HepG2 (cell line): ENCODE measurements around the gene ALDH3A2. TPM values are rescaled to one million over a fixed set of nuclear protein-coding genes. Genes with fewer than 3 reads are reported as not detected.

Experiments used
- FOXA1 ChIP-seq, 2 experiments: fragments of 450-650 bp in 1 of 2; sonication (generic) in 1 of 2; formaldehyde crosslinking in 1 of 2; IDR thresholded peaks; 2 replicates each; pipeline versions ENCODE4 v1.4.0 to v1.6.1; 2016 to 2020; ENCODE audit warnings: missing genetic modification reagents in 1 of 2
- HDAC6 ChIP-seq: fragments of 200-600 bp; sonication (generic); IDR thresholded peaks from 2 replicates; pipeline ENCODE4 v1.7.0; 2017; ENCODE audit warnings: mild to moderate bottlenecking, antibody characterized with exemption, low read length, low read depth
- ZMYM3 ChIP-seq: sonication (generic); formaldehyde crosslinking; IDR thresholded peaks from 2 replicates; pipeline ENCODE4 v1.5.1; 2020; ENCODE audit warnings: mild to moderate bottlenecking, missing genetic modification reagents
- ZNF10 ChIP-seq: sonication (generic); formaldehyde crosslinking; IDR thresholded peaks from 2 replicates; pipeline ENCODE4 v1.4.0; 2020; ENCODE audit warnings: mild to moderate bottlenecking, low read depth, missing genetic modification reagents, borderline replicate concordance
- ZNF264 ChIP-seq: sonication (generic); formaldehyde crosslinking; IDR thresholded peaks from 2 replicates; pipeline ENCODE4 v1.4.0; 2020; ENCODE audit warnings: missing genetic modification reagents
- ZNF33B ChIP-seq: sonication (generic); formaldehyde crosslinking; IDR thresholded peaks from 2 replicates; pipeline ENCODE4 v1.5.1; 2020; ENCODE audit warnings: mild to moderate bottlenecking, missing genetic modification reagents
- ZNF383 ChIP-seq: sonication (generic); formaldehyde crosslinking; IDR thresholded peaks from 2 replicates; pipeline ENCODE4 v1.4.0; 2020; ENCODE audit warnings: missing genetic modification reagents, mild to moderate bottlenecking, borderline replicate concordance
- ZNF614 ChIP-seq: IDR thresholded peaks from 2 replicates; pipeline ENCODE4 v1.6.1; 2018; ENCODE audit warnings: missing biosample characterization, missing genetic modification reagents, inconsistent platforms, borderline replicate concordance
- ZNF776 ChIP-seq: sonication (generic); formaldehyde crosslinking; IDR thresholded peaks from 2 replicates; pipeline ENCODE4 v1.4.0; 2020; ENCODE audit warnings: mild to moderate bottlenecking, missing genetic modification reagents
- ZNF781 ChIP-seq: sonication (generic); formaldehyde crosslinking; IDR thresholded peaks from 2 replicates; pipeline ENCODE4 v1.5.1; 2020; ENCODE audit warnings: borderline replicate concordance, mild to moderate bottlenecking, missing genetic modification reagents; ENCODE audit errors: not compliant biosample characterization
- polyA plus RNA-seq, 8 experiments: library from polyadenylated mRNA; depleted of rRNA in 3 of 8; stranded (reverse) in 7 of 8; unstranded in 1 of 8; fragments of >200 nt; fragmentation: Illumina TruSeq in 4 of 8; extraction: Trizol in 4 of 8; gene quantifications; 2 replicates each; pipeline versions ENCODE4 v1.2.1 to v1.2.3, GENCODE V29; 2011 to 2016; ENCODE audit warnings: low read depth in 4 of 8, missing spikeins in 1 of 8, mixed read lengths in 1 of 8; ENCODE audit not compliant: insufficient read depth in 1 of 8
- total RNA-seq, 5 experiments: library from RNA; depleted of rRNA; stranded (reverse); fragments of >200 nt; fragmentation: Illumina TruSeq; extraction: Trizol; gene quantifications; 2 replicates each; pipeline ENCODE4 v1.2.3, GENCODE V29; 2016; ENCODE audit warnings: low read depth in 1 of 5
- TF ChIP-seq, protein P1 (sequence below): sonication (generic); formaldehyde crosslinking; IDR thresholded peaks from 2 replicates; pipeline ENCODE4 v1.5.0; 2020; ENCODE audit warnings: mild to moderate bottlenecking, missing genetic modification reagents, borderline replicate concordance
- TF ChIP-seq, protein P2 (sequence below): sonication (generic); formaldehyde crosslinking; IDR thresholded peaks from 2 replicates; pipeline ENCODE4 v1.5.0; 2020; ENCODE audit warnings: missing genetic modification reagents, mild to moderate bottlenecking, borderline replicate concordance
- TF ChIP-seq, protein P3 (sequence below): sonication (generic); formaldehyde crosslinking; IDR thresholded peaks from 2 replicates; pipeline ENCODE4 v1.4.0; 2020; ENCODE audit warnings: missing genetic modification reagents
- TF ChIP-seq, protein P4 (sequence below): IDR thresholded peaks from 2 replicates; pipeline ENCODE4 v1.6.1; 2016; ENCODE audit warnings: missing compliant biosample characterization, missing genetic modification reagents, borderline replicate concordance
- TF ChIP-seq, protein P5 (sequence below): sonication (generic); formaldehyde crosslinking; IDR thresholded peaks from 2 replicates; pipeline ENCODE4 v1.5.1; 2020; ENCODE audit warnings: missing genetic modification reagents, mild to moderate bottlenecking, borderline replicate concordance
- TF ChIP-seq, protein P6 (sequence below): sonication (generic); formaldehyde crosslinking; IDR thresholded peaks from 2 replicates; pipeline ENCODE4 v1.4.0; 2020; ENCODE audit warnings: mild to moderate bottlenecking, missing genetic modification reagents

ALDH3A2 gene
- total and polyA plus RNA-seq, 2 of the 13 experiments (the other 11 are each of a cell fraction or from before 2014, with no cell fraction given), result 80.8 to 180 TPM

DNA sequence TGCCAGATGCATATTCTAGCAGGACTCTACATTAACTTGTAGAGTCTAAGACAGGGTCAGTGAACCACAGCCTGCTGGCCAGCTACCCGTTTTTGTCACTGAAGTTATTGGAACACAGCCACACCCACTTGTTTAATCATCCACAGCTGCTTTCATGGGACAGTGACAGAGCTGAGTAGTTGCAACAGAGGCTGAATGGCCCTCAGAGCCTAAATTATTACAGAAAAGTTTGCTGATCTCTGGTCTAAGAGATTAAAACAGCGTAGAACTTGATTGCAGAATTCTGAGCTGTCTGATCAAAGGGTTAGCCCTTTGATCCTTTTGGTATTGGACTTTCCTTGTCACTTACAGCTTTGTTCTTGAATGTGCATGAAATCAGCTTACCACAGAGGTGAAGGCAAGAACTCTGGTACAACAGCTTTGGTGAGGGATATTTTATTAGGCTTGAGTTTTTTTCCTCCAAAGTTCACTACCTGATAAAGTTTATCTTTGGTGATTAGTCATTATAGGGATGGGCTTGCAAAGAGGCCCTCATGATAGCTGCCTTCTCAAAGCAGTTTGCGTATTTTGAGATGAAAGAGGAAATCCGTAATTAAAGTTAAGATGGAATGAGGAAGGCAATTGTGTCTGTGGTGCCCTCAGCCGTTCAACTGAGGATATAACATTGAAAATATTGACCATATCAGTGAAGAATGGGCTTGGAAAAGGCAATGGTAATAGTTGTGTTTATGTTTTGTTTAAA lies 23.6 kb downstream of the ALDH3A2 start (continued):
- no peak for TF ChIP-seq ZNF776 (CRISPR knock-in tag)
- TF ChIP-seq, protein P1, sequence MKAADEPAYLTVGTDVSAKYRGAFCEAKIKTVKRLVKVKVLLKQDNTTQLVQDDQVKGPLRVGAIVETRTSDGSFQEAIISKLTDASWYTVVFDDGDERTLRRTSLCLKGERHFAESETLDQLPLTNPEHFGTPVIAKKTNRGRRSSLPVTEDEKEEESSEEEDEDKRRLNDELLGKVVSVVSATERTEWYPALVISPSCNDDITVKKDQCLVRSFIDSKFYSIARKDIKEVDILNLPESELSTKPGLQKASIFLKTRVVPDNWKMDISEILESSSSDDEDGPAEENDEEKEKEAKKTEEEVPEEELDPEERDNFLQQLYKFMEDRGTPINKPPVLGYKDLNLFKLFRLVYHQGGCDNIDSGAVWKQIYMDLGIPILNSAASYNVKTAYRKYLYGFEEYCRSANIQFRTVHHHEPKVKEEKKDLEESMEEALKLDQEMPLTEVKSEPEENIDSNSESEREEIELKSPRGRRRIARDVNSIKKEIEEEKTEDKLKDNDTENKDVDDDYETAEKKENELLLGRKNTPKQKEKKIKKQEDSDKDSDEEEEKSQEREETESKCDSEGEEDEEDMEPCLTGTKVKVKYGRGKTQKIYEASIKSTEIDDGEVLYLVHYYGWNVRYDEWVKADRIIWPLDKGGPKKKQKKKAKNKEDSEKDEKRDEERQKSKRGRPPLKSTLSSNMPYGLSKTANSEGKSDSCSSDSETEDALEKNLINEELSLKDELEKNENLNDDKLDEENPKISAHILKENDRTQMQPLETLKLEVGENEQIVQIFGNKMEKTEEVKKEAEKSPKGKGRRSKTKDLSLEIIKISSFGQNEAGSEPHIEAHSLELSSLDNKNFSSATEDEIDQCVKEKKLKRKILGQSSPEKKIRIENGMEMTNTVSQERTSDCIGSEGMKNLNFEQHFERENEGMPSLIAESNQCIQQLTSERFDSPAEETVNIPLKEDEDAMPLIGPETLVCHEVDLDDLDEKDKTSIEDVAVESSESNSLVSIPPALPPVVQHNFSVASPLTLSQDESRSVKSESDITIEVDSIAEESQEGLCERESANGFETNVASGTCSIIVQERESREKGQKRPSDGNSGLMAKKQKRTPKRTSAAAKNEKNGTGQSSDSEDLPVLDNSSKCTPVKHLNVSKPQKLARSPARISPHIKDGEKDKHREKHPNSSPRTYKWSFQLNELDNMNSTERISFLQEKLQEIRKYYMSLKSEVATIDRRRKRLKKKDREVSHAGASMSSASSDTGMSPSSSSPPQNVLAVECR (CRISPR knock-in tag), result peak; percentile 58; the same call in 1 of the 2 replicates
- no peak for TF ChIP-seq HDAC6
- no peak for TF ChIP-seq ZNF383
- no peak for TF ChIP-seq ZNF10
- TF ChIP-seq, protein P2, sequence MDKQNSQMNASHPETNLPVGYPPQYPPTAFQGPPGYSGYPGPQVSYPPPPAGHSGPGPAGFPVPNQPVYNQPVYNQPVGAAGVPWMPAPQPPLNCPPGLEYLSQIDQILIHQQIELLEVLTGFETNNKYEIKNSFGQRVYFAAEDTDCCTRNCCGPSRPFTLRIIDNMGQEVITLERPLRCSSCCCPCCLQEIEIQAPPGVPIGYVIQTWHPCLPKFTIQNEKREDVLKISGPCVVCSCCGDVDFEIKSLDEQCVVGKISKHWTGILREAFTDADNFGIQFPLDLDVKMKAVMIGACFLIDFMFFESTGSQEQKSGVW (CRISPR knock-in tag), result no peak
- TF ChIP-seq, protein P3, sequence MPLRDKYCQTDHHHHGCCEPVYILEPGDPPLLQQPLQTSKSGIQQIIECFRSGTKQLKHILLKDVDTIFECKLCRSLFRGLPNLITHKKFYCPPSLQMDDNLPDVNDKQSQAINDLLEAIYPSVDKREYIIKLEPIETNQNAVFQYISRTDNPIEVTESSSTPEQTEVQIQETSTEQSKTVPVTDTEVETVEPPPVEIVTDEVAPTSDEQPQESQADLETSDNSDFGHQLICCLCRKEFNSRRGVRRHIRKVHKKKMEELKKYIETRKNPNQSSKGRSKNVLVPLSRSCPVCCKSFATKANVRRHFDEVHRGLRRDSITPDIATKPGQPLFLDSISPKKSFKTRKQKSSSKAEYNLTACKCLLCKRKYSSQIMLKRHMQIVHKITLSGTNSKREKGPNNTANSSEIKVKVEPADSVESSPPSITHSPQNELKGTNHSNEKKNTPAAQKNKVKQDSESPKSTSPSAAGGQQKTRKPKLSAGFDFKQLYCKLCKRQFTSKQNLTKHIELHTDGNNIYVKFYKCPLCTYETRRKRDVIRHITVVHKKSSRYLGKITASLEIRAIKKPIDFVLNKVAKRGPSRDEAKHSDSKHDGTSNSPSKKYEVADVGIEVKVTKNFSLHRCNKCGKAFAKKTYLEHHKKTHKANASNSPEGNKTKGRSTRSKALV (CRISPR knock-in tag), result no peak
- TF ChIP-seq, protein P4, sequence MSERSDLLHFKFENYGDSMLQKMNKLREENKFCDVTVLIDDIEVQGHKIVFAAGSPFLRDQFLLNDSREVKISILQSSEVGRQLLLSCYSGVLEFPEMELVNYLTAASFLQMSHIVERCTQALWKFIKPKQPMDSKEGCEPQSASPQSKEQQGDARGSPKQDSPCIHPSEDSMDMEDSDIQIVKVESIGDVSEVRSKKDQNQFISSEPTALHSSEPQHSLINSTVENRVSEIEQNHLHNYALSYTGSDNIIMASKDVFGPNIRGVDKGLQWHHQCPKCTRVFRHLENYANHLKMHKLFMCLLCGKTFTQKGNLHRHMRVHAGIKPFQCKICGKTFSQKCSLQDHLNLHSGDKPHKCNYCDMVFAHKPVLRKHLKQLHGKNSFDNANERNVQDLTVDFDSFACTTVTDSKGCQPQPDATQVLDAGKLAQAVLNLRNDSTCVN (CRISPR knock-in tag), result no peak
- no peak for TF ChIP-seq ZNF781 (CRISPR knock-in tag)
- TF ChIP-seq ZNF33B (CRISPR knock-in tag), result no peak
- TF ChIP-seq ZMYM3 (CRISPR knock-in tag), result 0 out of 2 replicates have a peak, but pooled peaks have one; percentile 18
- TF ChIP-seq, protein P5, sequence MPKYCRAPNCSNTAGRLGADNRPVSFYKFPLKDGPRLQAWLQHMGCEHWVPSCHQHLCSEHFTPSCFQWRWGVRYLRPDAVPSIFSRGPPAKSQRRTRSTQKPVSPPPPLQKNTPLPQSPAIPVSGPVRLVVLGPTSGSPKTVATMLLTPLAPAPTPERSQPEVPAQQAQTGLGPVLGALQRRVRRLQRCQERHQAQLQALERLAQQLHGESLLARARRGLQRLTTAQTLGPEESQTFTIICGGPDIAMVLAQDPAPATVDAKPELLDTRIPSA (CRISPR knock-in tag), result no peak
- TF ChIP-seq ZNF614, result no peak; the same call in 1 of the 2 replicates
- no peak for TF ChIP-seq ZNF264 (CRISPR knock-in tag)
- TF ChIP-seq, protein P6, sequence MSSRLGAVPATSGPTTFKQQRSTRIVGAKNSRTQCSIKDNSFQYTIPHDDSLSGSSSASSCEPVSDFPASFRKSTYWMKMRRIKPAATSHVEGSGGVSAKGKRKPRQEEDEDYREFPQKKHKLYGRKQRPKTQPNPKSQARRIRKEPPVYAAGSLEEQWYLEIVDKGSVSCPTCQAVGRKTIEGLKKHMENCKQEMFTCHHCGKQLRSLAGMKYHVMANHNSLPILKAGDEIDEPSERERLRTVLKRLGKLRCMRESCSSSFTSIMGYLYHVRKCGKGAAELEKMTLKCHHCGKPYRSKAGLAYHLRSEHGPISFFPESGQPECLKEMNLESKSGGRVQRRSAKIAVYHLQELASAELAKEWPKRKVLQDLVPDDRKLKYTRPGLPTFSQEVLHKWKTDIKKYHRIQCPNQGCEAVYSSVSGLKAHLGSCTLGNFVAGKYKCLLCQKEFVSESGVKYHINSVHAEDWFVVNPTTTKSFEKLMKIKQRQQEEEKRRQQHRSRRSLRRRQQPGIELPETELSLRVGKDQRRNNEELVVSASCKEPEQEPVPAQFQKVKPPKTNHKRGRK (CRISPR knock-in tag), result no peak
- no peak for TF ChIP-seq FOXA1 (IDR thresholded peaks at IDR 0.05)
- TF ChIP-seq FOXA1 (CRISPR knock-in tag; IDR thresholded peaks at IDR 0.05), result peak; percentile 58
